Measurements from ENCODE around the gene GRID2IP.

Gene GRID2IP

DNA sequence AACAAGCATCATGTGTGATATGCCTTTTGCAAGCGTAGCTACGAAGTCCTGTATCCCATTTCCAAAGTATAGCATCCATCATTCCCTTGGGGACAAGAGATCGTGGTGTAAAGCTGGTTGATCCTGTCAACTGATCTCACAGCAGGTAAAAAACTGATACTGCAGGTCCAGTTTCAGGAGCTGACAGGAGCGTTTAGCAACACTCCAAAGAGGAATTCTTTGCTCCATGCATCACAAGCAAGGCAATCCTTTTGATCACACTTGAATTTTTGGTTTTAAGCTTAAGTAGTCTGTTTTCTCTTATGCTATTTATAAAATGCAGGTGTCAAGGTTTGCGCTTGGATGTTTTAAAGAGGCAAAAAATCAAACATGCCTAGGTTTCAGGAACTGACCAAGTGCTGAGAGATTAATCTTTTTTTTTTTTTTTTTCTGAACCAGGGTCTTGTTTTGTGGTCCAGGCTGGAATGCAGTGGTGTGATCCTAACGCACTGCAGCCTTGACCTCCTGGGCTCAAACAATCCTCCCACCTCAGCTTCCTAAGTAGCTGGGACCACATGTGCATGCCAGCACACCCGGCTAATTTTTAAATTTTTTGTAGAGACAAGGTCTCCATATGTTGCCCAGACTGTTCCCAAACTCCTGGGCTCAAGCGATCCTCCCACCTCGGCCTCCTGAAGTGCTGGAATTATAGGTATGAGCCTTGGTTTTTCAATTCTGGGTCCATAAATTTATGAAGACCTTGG lies 24.2 kb upstream of the GRID2IP start:
- H3K4me1 ChIP-seq (ENCODE audit: insufficient read depth, low read length): no peaks in the 10 kb centered on the region; the same call in 1 of the 2 replicates
- no peaks in the 10 kb centered on the region for H3K36me3 ChIP-seq (ENCODE audit: insufficient read depth, low read length)
- no peaks in the 10 kb centered on the region for H3K9me3 ChIP-seq (ENCODE audit: control insufficient read depth, insufficient read depth, low read length)
- H3K9ac ChIP-seq (ENCODE audit: low read depth, low read length): no peak overlapping the region

DNA sequence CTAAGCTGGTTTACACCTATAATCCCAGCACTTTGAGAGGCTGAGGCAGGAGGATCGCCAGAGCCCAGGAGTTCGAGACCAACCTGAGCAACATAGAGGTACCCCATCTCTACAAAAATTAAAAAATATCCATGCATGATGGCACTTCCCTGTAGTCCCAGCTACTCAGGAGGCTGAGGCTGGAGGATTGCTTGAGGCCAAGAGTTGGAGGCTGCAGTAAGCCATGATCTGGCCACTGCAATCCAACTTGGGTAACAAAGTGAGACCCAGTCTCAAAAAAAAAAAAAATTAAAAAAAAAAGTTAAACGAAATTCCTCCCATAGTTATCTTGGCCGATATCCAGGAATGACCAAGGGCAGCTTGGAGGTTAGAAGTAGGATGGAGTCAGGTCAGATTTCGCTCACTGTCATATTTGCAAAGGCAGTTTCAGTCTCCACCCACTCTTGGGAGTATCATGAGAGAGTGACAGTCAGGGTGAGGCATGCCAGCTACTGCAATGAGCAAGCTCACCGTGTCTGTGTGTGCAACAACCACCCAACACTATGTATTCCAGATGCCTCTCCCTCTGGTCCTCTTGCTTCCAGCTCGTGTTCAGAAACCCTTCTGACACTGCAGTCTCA lies 20.0 kb upstream of the GRID2IP start:
- Histone ChIP-seq H3K9me3 (ENCODE audit: control insufficient read depth, insufficient read depth, low read length) (no peaks in the 10 kb centered on the region), H3K4me1 (ENCODE audit: insufficient read depth, low read length) (no peaks in the 10 kb centered on the region; the same call in 1 of the 2 replicates), H3K9ac (ENCODE audit: low read depth, low read length) (no peak overlapping the region), H3K36me3 (ENCODE audit: insufficient read depth, low read length) (no peaks in the 10 kb centered on the region)

DNA sequence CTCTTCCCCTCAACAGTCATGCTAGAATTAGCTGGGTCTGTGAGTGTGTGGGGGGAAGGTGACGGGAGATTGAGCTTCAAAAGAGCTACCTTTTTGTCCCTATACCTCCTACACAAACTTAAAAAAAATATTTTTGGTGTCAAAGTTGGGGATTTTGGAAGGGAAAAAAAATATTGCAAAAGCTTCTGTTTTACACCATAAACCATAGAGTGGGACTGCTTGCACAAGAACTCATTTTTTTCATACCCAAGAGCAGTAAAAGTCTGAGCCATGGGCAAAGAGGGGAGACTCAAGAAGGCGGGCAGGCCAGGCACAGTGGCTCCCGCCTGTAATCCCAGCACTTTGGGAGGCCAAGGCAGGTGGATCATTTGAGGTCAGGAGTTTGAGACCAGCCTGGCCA lies 16.6 kb upstream of the GRID2IP start:
- Histone ChIP-seq H3K36me3 (ENCODE audit: insufficient read depth, low read length) (no peaks in the 10 kb centered on the region), H3K4me1 (ENCODE audit: insufficient read depth, low read length) (no peaks in the 10 kb centered on the region; the same call in 1 of the 2 replicates), H3K9me3 (ENCODE audit: control insufficient read depth, insufficient read depth, low read length) (no peaks in the 10 kb centered on the region)

DNA sequence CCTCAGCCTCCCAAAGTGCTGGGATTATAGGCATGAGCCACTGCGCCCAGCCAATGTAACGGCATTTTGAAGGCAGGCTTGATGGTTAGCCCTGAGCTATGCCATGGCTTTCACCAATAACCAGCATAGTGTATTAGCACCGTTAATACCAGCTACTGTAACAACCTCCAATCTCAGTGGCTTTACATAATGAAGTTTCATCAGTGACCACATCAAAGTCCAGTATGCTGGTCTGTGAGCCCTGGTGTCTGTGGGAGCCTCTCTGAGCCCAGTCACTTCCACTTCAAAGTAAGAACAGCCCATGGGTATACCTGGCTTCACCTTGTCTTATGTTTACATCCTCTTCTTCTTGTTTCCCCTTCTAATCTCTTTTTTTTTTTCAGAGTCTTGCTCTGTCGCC lies 14.4 kb upstream of the GRID2IP start:
- no peaks in the 10 kb centered on the region for H3K4me1 ChIP-seq (ENCODE audit: insufficient read depth, low read length)
- H3K9me3 ChIP-seq (ENCODE audit: control insufficient read depth, insufficient read depth, low read length): no peaks in the 10 kb centered on the region
- no peak overlapping the region for H3K9ac ChIP-seq (ENCODE audit: low read depth, low read length)
- H3K36me3 ChIP-seq (ENCODE audit: insufficient read depth, low read length): no peaks in the 10 kb centered on the region

More for the DNA sequence above, 16.6 kb upstream of the GRID2IP start:
- H3K9ac ChIP-seq (ENCODE audit: low read depth, low read length): no peak overlapping the region

DNA sequence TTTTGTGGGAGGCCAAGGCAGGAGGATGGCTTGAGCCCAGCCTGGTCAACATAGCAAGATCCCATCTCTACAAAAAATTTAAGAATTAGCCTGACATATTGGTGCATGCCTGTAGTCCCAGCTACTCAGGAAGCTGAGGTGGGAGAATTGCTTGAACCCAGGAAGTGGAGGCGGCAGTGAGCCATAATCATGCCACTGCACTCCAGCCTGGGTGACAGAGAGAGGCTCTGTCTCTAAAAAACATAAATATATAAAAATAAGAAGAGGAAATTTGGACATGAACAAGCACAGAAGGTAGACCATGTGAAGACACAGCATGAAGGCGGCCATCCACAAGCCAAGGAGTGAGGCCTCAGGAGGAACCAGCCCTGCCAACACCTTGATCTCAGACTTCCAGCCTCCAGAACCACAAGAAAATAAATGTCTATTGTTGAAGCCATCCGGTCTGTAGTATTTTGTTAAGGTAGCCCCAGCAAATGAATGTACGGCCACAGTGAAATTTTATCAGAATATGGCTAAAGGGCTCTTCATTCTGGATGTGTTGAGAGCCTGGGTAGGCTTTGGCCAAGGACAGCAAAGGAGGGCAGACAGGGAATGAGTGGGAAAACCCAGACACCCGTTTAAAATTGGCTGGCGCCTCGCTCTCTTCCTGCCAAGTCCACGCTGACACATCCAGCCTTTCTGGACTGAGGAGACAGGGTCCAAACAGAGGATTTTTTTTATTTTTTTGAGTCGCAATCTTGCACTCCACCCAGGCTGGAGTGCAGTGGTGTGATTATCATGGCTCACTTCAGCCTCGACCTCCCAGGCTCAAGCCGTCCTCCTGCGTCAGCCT lies 12.9 kb upstream of the GRID2IP start:
- peaks cover 9% of the 10 kb centered on the region; the same call in 1 of the 2 replicates for H3K4me1 ChIP-seq (ENCODE audit: insufficient read depth, low read length)
- H3K36me3 ChIP-seq (ENCODE audit: insufficient read depth, low read length): no peaks in the 10 kb centered on the region
- H3K9ac ChIP-seq (ENCODE audit: low read depth, low read length): no peak overlapping the region
- no peaks in the 10 kb centered on the region for H3K9me3 ChIP-seq (ENCODE audit: control insufficient read depth, insufficient read depth, low read length)

DNA sequence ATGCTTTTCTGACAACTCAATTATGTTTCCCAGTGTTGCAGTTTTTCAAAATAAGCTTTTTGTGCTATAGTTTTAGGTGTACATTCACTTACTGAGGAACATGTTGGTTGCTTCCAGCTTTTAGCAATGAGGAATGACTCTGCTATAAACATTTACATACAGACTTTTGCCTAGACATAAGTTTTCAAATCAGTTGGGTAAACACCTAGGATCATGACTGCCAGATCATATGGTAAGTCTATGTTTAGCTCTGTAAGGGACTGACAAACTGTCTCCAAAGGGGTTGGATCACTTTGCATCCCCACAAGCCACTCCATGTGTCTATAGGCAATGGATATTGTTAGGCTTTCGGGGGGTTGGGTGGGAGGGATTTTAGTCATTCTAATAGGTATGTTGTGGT lies 10.8 kb upstream of the GRID2IP start:
- Histone ChIP-seq H3K4me1 (ENCODE audit: insufficient read depth, low read length) (peaks cover 9% of the 10 kb centered on the region; the same call in 1 of the 2 replicates), H3K9ac (ENCODE audit: low read depth, low read length) (no peak overlapping the region), H3K36me3 (ENCODE audit: insufficient read depth, low read length) (no peaks in the 10 kb centered on the region), H3K9me3 (ENCODE audit: control insufficient read depth, insufficient read depth, low read length) (no peaks in the 10 kb centered on the region)

DNA sequence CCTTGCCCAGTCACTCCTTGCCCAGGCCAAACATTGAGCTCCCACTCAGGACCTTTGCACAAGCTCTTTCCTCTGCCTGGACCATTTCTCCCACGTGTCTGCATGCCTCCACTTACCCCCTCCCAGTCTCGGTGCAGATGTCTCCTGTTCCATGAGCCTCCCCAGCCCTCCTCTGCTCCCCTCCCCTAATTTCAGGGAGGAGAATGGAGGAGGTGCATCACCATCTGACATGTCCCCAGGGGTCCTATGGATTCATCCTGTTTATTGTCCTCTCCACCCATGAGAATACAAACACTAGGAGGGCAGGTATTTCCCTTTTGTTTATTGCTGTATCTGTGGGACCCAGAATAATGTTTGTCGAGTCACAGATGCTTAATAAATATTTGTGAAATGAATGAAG lies 8.6 kb upstream of the GRID2IP start:
- Histone ChIP-seq H3K9me3 (ENCODE audit: control insufficient read depth, insufficient read depth, low read length) (no peaks in the 10 kb centered on the region), H3K4me1 (ENCODE audit: insufficient read depth, low read length) (peaks cover 9% of the 10 kb centered on the region; the same call in 1 of the 2 replicates), H3K9ac (ENCODE audit: low read depth, low read length) (no peak overlapping the region), H3K36me3 (ENCODE audit: insufficient read depth, low read length) (no peaks in the 10 kb centered on the region)

DNA sequence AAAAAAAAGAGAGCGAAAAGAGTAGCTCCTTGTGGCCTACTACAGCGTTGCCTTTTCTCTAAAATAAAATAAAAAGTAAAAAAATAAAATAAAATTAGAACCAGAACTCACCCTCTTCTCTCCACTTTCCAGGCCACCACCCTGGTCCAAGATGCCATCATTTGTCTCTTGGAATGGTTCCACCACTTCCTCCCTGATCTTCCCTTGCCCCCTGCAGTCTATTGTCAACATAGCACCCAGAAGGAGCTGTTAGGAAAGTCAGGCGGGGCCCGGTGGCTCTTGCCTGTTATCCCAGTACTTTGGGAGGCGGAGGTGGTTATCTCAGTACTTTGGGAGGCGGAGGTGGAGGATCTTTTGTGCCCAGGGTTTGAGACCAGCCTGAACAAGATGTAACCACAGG lies 7.6 kb upstream of the GRID2IP start:
- Histone ChIP-seq H3K9me3 (ENCODE audit: control insufficient read depth, insufficient read depth, low read length) (no peaks in the 10 kb centered on the region), H3K36me3 (ENCODE audit: insufficient read depth, low read length) (no peaks in the 10 kb centered on the region), H3K9ac (ENCODE audit: low read depth, low read length) (no peak overlapping the region), H3K4me1 (ENCODE audit: insufficient read depth, low read length) (peaks cover 9% of the 10 kb centered on the region; the same call in 1 of the 2 replicates)

DNA sequence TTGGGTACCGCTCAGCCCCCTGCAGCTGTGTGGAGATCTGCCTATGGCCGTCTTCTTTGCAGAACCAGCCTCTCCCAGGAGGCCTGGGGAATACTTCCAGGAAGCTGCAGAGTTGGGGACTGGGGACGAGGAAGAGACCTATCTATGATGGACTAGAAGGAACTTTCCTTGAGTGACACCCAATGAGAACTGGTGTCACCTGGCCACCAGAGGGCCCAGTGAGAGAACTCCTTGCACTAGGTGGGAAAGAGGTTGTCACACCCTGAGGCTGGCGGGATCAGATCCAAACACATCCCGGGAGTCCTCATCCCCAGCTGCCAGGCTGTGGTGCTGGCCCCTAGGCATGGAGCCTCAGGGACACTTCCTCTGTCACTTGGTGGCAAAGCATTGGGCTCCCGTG lies 4.9 kb upstream of the GRID2IP start:
- H3K9ac ChIP-seq (ENCODE audit: low read depth, low read length): no peak overlapping the region

DNA sequence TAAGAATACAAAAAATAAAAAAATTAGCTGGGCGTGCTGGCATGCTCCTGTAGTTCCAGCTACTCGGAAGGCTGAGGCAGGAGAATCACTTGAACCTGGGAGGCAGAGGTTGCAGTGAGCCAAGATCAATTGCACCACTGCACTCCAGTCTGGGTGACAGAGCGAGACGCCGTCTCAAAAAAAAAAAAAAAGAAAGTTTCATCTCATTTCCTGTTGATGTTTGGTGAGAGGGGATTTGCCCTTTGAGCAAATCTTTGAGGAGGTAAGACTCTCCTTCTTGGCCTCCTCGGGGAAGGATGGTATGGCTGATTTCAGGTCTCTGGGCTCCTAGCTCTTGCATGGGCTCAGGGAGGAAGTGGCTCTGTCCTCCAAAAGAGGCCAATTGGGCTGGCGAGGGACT lies 3.6 kb upstream of the GRID2IP start:
- Histone ChIP-seq H3K9ac (ENCODE audit: low read depth, low read length) (no peak overlapping the region), H3K4me1 (ENCODE audit: insufficient read depth, low read length) (peaks cover 3% of the 10 kb centered on the region; the same call in 1 of the 2 replicates), H3K36me3 (ENCODE audit: insufficient read depth, low read length) (no peaks in the 10 kb centered on the region), H3K9me3 (ENCODE audit: control insufficient read depth, insufficient read depth, low read length) (no peaks in the 10 kb centered on the region)

More for the DNA sequence above, 4.9 kb upstream of the GRID2IP start:
- H3K9me3 ChIP-seq (ENCODE audit: control insufficient read depth, insufficient read depth, low read length): no peaks in the 10 kb centered on the region
- no peaks in the 10 kb centered on the region for H3K36me3 ChIP-seq (ENCODE audit: insufficient read depth, low read length)
- H3K4me1 ChIP-seq (ENCODE audit: insufficient read depth, low read length): peaks cover 9% of the 10 kb centered on the region; the same call in 1 of the 2 replicates

DNA sequence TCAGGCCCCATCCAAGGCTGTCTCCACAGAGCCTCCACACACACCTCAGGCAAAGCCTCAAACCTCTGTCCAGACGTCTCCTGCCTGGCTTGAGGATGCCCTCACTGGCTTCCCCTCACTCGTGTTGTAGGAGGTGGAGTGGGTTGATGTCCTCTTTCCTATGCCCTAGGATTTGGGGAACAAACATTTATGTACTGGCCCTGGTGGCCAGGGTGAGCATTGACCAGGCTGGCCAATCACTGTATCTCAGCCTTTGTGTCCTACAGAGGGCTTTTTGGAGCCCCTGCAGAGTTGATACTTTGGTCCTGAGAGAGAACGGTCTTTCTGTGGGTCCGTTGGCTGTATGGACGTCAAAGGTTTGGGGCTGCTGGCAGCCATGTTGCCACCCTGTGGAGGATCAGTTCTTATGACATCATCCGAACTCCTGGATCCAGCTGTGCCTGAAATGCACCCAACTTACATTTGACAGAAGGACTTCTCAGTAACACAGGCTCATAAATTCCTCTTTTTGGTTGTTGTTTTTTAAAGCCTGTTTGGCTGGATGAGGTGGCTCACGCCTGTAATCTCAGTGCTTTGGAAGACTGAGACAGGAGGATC lies 2.3 kb upstream of the GRID2IP start:
- Histone ChIP-seq H3K4me1 (ENCODE audit: insufficient read depth, low read length) (no peaks in the 10 kb centered on the region), H3K9ac (ENCODE audit: low read depth, low read length) (no peak overlapping the region), H3K9me3 (ENCODE audit: control insufficient read depth, insufficient read depth, low read length) (no peaks in the 10 kb centered on the region), H3K36me3 (ENCODE audit: insufficient read depth, low read length) (no peaks in the 10 kb centered on the region)

DNA sequence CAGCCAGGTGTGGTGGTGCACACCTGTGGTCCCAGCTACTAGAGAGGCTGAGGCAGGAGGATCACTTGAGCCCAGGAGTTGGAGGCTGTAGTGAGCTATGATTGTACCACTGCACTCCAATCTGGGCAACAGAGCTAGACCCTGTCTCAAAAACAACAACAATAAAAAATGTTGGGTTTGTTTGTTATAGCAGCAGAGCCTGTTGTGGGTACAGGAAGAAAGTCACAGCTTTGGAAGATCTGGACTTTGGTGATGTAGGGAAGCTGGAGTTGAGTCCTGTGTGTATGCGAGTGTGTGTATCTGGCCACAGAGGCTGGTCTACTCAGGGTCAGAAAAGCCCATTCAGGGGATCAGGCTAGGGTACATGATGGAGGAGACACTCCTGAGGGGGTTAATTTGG lies 3.9 kb downstream of the GRID2IP start:
- no peaks in the 10 kb centered on the region for H3K4me1 ChIP-seq (ENCODE audit: insufficient read depth, low read length)
- no peaks in the 10 kb centered on the region for H3K36me3 ChIP-seq (ENCODE audit: insufficient read depth, low read length)
- no peaks in the 10 kb centered on the region for H3K9me3 ChIP-seq (ENCODE audit: control insufficient read depth, insufficient read depth, low read length)
- H3K9ac ChIP-seq (ENCODE audit: low read depth, low read length): no peak overlapping the region

DNA sequence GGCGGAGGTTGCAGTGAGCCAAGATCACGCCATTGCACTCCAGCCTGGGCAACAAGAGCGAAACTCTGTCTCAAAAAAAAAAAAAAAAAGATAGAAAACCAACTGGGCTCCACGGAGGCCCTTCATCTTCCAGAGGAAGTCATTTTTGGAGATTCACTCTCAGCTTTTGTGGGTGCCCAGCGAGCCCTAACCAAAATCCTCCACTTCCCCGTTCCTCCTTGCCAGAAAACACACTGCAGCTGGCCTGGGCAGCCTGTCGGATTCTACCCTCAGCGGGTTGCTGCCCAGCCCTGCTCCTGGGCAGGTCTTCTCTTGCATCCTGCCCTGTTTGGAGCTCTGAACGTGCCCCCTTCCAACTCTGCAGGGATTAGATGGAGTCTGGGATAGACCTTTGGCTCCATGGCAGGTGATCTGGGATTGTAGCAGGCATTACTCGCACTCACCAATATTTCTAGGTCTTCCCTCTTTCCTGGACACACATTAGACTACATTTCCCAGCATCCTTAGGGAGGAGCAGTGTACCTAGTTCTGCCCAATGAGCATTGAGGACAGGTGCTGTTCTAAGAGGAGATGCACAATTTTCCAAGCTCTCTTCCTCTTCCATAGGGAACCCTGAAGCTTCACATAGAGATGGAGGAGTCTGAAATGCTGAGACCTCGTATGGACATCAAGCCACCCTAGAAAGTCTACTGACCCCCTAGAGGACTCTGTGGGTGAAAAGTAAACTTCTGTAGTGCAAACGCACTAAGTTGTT lies 4.6 kb downstream of the GRID2IP start:
- H3K9me3 ChIP-seq (ENCODE audit: control insufficient read depth, insufficient read depth, low read length): no peaks in the 10 kb centered on the region
- no peak overlapping the region for H3K9ac ChIP-seq (ENCODE audit: low read depth, low read length)
- no peaks in the 10 kb centered on the region for H3K36me3 ChIP-seq (ENCODE audit: insufficient read depth, low read length)
- H3K4me1 ChIP-seq (ENCODE audit: insufficient read depth, low read length): no peaks in the 10 kb centered on the region
